ENCODE data around the gene PRPF31. TPM values are rescaled to one million over a fixed set of nuclear protein-coding genes. Genes with fewer than 3 reads are reported as not detected.

The PRPF31 gene
- total RNA-seq: 50.2 and 52.7 TPM in 2 replicates

GRCh38 chr19:54115109-54116063, at the start of gene PRPF31, which contains the start of gene TFPT:
TSS of gene PRPF31 (plus strand) at chr19:54115754. CDS start at chr19:54118279, 2,525 bp downstream.
TSS of gene TFPT (minus strand) at chr19:54115657. CDS start at chr19:54115269, 388 bp downstream.

GRCh38 chr19:54081032-54081431, 34.5 kb upstream of the PRPF31 start, which contains the start of gene TARM1:
TSS of gene TARM1 (minus strand) at chr19:54081365. CDS start at chr19:54081340, 25 bp downstream.

GRCh38 chr19:54100561-54100960, 15.0 kb upstream of the PRPF31 start, which contains the start of gene OSCAR:
TSS of gene OSCAR (minus strand) at chr19:54100803. CDS start at chr19:54100792, 11 bp downstream.

GRCh38 chr19:54102421-54103169, 13.0 kb upstream of the PRPF31 start, which contains the start of gene NDUFA3:
TSS of gene NDUFA3 (plus strand) at chr19:54102855. CDS start at chr19:54102879, 24 bp downstream.

GRCh38 chr19:54137699-54138488, 22.3 kb downstream of the PRPF31 start, which contains the start of gene CNOT3:
TSS of gene CNOT3 (plus strand) at chr19:54137762. CDS start at chr19:54142979, 5,217 bp downstream.

DNA sequence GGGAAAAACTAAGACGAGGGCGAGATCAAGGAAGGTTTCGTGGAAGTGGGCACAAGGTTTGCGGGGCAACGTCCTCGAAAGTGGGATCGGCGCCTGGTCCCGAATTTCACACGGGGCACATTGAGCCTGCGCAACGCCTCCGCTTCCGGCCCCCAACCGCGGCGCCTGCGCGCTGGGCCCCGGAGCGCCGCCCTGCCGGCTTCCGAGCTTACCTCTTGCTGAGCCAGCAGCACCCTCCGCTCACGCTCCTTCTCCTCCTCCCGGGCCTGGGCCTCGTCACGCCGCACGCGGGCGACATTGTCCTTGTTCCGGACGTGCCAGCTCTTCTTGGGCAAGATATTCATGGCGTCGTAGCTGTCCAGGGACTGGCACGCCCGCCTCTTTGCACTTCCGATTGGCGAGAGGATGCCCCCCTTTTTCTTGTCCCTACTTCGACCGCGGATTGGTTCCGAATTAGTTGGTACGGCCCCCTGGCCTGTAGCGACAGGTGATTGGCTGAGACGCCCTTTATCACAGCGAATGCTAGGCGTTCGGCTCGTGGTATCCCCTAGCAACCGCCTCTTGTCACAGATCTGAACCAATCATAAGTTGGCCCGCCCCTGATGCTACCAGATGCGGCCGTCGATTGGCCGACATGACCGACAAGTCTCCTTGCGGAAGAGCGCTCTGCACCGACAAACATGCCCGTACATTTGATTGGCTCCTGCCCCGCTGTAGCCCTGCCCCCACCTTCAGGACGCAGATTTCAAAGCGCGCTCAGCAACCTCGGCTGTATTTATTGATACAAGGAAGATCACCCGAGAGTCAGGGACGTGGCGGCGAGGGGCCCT, 44.0 kb downstream of the PRPF31 start, which contains the start of gene LENG1:
Gene LENG1, minus strand, starts transcription at position 370 of the 830 bp plus-strand sequence. Its CDS starts 26 bp downstream, at position 344.

GRCh38 chr19:54172471-54173358, 57.2 kb downstream of the PRPF31 start, which contains the start of gene TMC4:
TSS of gene TMC4 (minus strand) at chr19:54173160. CDS start at chr19:54173117, 43 bp downstream.

Other genes with a start within 250 kb of the PRPF31 start
- 107 and 148 TPM in 2 replicates for gene MYADM, start 247.9 kb upstream of the PRPF31 start, total RNA-seq
- 0.49 TPM in 1 of 2 replicates, not detected in the other for gene PRKCG, start 233.6 kb upstream of the PRPF31 start, total RNA-seq
- gene CACNG7, start 206.5 kb upstream of the PRPF31 start, total RNA-seq: 6.3 and 11.3 TPM in 2 replicates
- 0.72 and 0.97 TPM in 2 replicates for gene CACNG8, start 152.8 kb upstream of the PRPF31 start, total RNA-seq
- gene CACNG6, start 124.1 kb upstream of the PRPF31 start, total RNA-seq: 0.16 and 0.72 TPM in 2 replicates
- gene VSTM1, start 51.9 kb upstream of the PRPF31 start, total RNA-seq: not detected in 2 replicates
- gene TARM1, start 34.4 kb upstream of the PRPF31 start, total RNA-seq: not detected in 2 replicates
- 0.49 and 2.0 TPM in 2 replicates for gene OSCAR, start 15.0 kb upstream of the PRPF31 start, total RNA-seq
- 13.4 and 40.8 TPM in 2 replicates for gene NDUFA3, start 12.9 kb upstream of the PRPF31 start, total RNA-seq
- 13.9 and 22.2 TPM in 2 replicates for gene TFPT, start 97 bp upstream of the PRPF31 start, total RNA-seq
- 15.5 and 20.4 TPM in 2 replicates for gene CNOT3, start 22.0 kb downstream of the PRPF31 start, total RNA-seq
- 3.4 and 4.5 TPM in 2 replicates for gene LENG1, start 44.0 kb downstream of the PRPF31 start, total RNA-seq
- gene TMC4, start 57.4 kb downstream of the PRPF31 start, total RNA-seq: 0.32 and 0.90 TPM in 2 replicates
- 98.8 and 123 TPM in 2 replicates for gene MBOAT7, start 73.8 kb downstream of the PRPF31 start, total RNA-seq
- 82.1 and 116 TPM in 2 replicates for gene TSEN34, start 75.6 kb downstream of the PRPF31 start, total RNA-seq
- gene RPS9, start 85.1 kb downstream of the PRPF31 start, total RNA-seq: 2,181 and 2,831 TPM in 2 replicates
- not detected in 2 replicates for gene LILRB3, start 107.3 kb downstream of the PRPF31 start, total RNA-seq
- not detected in 2 replicates for gene LILRA6, start 127.0 kb downstream of the PRPF31 start, total RNA-seq
- gene LILRB5, start 141.5 kb downstream of the PRPF31 start, total RNA-seq: not detected in 2 replicates
- not detected in 2 replicates for gene LILRB2, start 165.4 kb downstream of the PRPF31 start, total RNA-seq
- gene LILRA5, start 197.4 kb downstream of the PRPF31 start, total RNA-seq: not detected in 2 replicates
- not detected in 2 replicates for gene LILRA4, start 223.4 kb downstream of the PRPF31 start, total RNA-seq
- not detected in 2 replicates for gene LAIR1, start 249.2 kb downstream of the PRPF31 start, total RNA-seq

All from cardiac atrium fibroblast (primary cell).